PC-3 (cell line): ENCODE measurements around the gene TMEM138.

Experiments
- CTCF ChIP-seq: fragments of 300-600 bp; sonication (generic); conservative IDR thresholded peaks from 2 replicates; pipeline ENCODE4 v1.5.1; 2017; ENCODE audit warnings: antibody characterized with exemption, low read depth, mild to moderate bottlenecking, low read length
- EZH2 ChIP-seq: fragments of 300-600 bp; sonication (generic); IDR thresholded peaks from one replicate; pipeline ENCODE4 v1.6.1; 2017; ENCODE audit warnings: antibody characterized with exemption, mild to moderate bottlenecking, low read length; ENCODE audit not compliant: unreplicated experiment

- no peak for TF ChIP-seq CTCF
- TF ChIP-seq EZH2: no peak
These were observed 49.4 kb downstream of the TMEM138 start for GRCh38 chr11:61411589-61411988.
